HEK293 (cell line): ENCODE data around the gene HRG.

Experiments
- CTCF ChIA-PET: fragments of 350-600 bp; formaldehyde crosslinking; extraction: SDS; loops from one replicate; lab custom pipeline; 2021; ENCODE audit warnings: antibody characterized with exemption; lab: Yijun Ruan, JAX
- POLR2A ChIA-PET: fragments of 300-600 bp; formaldehyde crosslinking; extraction: SDS; loops from one replicate; lab custom pipeline; 2020; ENCODE audit warnings: antibody characterized with exemption, inconsistent platforms; lab: Yijun Ruan, JAX
- H3K27ac ChIP-seq: fragments of 200-500 bp; sonication (Bioruptor generic); 2 replicates; pipeline ENCODE4 v1.5.1; 2014; ENCODE audit warnings: low read depth, low read length, control low read depth, inconsistent platforms; ENCODE audit errors: extremely low read depth
- H3K36me3 ChIP-seq, 2 experiments: fragments of 200-500 bp in 1 of 2; sonication (Bioruptor generic) in 1 of 2; 1 replicate in 1 of 2; 2 replicates in 1 of 2; pipeline ENCODE4 v1.5.1; 2014 to 2017; ENCODE audit warnings: inconsistent platforms in 2 of 2, low read length in 2 of 2; ENCODE audit not compliant: control insufficient read depth in 2 of 2, insufficient read depth in 1 of 2
- H3K4me1 ChIP-seq: fragments of 200-500 bp; sonication (Bioruptor generic); 2 replicates; pipeline ENCODE4 v1.5.1; 2014; ENCODE audit warnings: mild to moderate bottlenecking, low read length, inconsistent platforms; ENCODE audit not compliant: control insufficient read depth, insufficient read depth
- H3K4me3 ChIP-seq: 2 replicates; pipeline ENCODE4 v1.5.1; 2011; ENCODE audit warnings: low read depth, mild to moderate bottlenecking, control low read depth, low read length, moderate library complexity
- H3K9me3 ChIP-seq: fragments of 200-500 bp; sonication (Bioruptor generic); 2 replicates; pipeline ENCODE4 v1.5.1; 2014; ENCODE audit warnings: low read depth, low read length, inconsistent platforms; ENCODE audit not compliant: control insufficient read depth, insufficient read depth
- REPIN1 ChIP-seq: fragments of 450-650 bp; formaldehyde crosslinking; IDR thresholded peaks from 2 replicates; pipeline ENCODE4 v1.5.1; 2017; ENCODE audit warnings: missing biosample characterization, missing genetic modification characterization, low read depth
- SP3 ChIP-seq: fragments of 450-650 bp; formaldehyde crosslinking; IDR thresholded peaks from 2 replicates; pipeline ENCODE4 v1.5.1; 2016; ENCODE audit warnings: missing biosample characterization, missing genetic modification characterization
- SP7 ChIP-seq: fragments of 450-650 bp; formaldehyde crosslinking; IDR thresholded peaks from 2 replicates; pipeline ENCODE4 v1.5.1; 2016; ENCODE audit warnings: missing biosample characterization, missing genetic modification characterization
- YY2 ChIP-seq: fragments of 450-650 bp; formaldehyde crosslinking; IDR thresholded peaks from 2 replicates; pipeline ENCODE4 v1.5.1; 2016; ENCODE audit warnings: missing biosample characterization, missing genetic modification characterization
- ZNF2 ChIP-seq: fragments of 450-650 bp; formaldehyde crosslinking; IDR thresholded peaks from 2 replicates; pipeline ENCODE4 v1.5.1; 2016; ENCODE audit warnings: missing biosample characterization, missing genetic modification characterization
- ZNF335 ChIP-seq: fragments of 450-650 bp; formaldehyde crosslinking; conservative IDR thresholded peaks from 2 replicates; pipeline ENCODE4 v1.5.1; 2016; ENCODE audit warnings: missing biosample characterization, missing genetic modification characterization
- ZNF366 ChIP-seq: fragments of 450-650 bp; formaldehyde crosslinking; conservative IDR thresholded peaks from 2 replicates; pipeline ENCODE4 v1.5.1; 2016; ENCODE audit warnings: missing biosample characterization, missing genetic modification characterization
- ZNF530 ChIP-seq: fragments of 450-650 bp; formaldehyde crosslinking; IDR thresholded peaks from 2 replicates; pipeline ENCODE4 v1.5.1; 2016; ENCODE audit warnings: low read depth, missing biosample characterization, missing genetic modification characterization
- ZNF561 ChIP-seq: fragments of 450-650 bp; IDR thresholded peaks from 2 replicates; pipeline ENCODE4 v1.5.1; 2018; ENCODE audit warnings: missing biosample characterization, missing genetic modification characterization, borderline replicate concordance
- ZNF621 ChIP-seq: fragments of 450-650 bp; formaldehyde crosslinking; IDR thresholded peaks from 2 replicates; pipeline ENCODE4 v1.5.1; 2017; ENCODE audit warnings: missing biosample characterization, missing genetic modification characterization
- TF ChIP-seq, protein P1 (sequence below): fragments of 450-650 bp; formaldehyde crosslinking; conservative IDR thresholded peaks from 2 replicates; pipeline ENCODE4 v1.5.1; 2016; ENCODE audit warnings: low read depth, missing biosample characterization, missing genetic modification characterization
- TF ChIP-seq, protein P2 (sequence below): fragments of 450-650 bp; formaldehyde crosslinking; IDR thresholded peaks from 2 replicates; pipeline ENCODE4 v1.5.0; 2017; ENCODE audit warnings: missing biosample characterization, missing genetic modification characterization, borderline replicate concordance

HRG gene

DNA sequence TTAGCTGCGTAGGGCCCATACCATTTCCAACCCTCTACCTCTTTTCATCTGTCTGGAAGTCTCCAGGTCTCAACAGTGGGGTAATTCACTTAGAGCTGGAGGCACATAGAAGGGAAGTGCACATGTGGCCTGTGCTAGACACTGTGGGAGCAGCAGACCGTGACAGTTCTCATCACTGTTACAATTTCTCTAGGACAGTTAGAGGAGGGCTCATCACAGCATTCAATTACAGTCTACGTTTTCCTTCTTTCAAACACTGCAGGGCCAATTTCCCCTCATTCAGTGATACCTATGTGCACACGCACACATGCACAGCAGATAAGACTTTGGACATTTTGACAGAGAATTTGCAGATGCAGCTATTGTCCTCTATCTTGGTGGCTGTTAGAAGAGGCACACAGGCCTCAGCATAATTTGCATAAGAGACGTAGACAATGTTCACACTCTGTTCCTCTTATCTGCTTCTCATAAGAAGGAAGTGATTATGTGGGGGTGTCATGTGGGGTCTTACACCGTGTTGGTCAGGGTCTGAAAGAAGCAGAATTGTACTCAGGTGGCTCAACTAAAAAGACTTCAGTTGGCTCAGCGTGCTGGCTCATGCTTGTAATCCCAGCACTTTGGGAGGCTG is 12.6 kb upstream of the HRG start (continued):
- TF ChIP-seq, protein P1, sequence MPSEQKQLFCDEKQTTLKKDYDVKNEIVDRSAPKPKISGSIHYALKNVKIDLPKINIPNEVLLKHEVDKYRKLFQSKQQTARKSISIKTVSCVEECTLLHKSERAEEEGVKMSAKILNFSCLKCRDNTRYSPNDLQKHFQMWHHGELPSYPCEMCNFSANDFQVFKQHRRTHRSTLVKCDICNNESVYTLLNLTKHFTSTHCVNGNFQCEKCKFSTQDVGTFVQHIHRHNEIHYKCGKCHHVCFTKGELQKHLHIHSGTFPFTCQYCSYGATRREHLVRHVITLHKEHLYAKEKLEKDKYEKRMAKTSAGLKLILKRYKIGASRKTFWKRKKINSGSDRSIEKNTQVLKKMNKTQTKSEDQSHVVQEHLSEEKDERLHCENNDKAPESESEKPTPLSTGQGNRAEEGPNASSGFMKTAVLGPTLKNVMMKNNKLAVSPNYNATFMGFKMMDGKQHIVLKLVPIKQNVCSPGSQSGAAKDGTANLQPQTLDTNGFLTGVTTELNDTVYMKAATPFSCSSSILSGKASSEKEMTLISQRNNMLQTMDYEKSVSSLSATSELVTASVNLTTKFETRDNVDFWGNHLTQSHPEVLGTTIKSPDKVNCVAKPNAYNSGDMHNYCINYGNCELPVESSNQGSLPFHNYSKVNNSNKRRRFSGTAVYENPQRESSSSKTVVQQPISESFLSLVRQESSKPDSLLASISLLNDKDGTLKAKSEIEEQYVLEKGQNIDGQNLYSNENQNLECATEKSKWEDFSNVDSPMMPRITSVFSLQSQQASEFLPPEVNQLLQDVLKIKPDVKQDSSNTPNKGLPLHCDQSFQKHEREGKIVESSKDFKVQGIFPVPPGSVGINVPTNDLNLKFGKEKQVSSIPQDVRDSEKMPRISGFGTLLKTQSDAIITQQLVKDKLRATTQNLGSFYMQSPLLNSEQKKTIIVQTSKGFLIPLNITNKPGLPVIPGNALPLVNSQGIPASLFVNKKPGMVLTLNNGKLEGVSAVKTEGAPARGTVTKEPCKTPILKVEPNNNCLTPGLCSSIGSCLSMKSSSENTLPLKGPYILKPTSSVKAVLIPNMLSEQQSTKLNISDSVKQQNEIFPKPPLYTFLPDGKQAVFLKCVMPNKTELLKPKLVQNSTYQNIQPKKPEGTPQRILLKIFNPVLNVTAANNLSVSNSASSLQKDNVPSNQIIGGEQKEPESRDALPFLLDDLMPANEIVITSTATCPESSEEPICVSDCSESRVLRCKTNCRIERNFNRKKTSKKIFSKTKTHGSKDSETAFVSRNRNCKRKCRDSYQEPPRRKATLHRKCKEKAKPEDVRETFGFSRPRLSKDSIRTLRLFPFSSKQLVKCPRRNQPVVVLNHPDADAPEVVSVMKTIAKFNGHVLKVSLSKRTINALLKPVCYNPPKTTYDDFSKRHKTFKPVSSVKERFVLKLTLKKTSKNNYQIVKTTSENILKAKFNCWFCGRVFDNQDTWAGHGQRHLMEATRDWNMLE (tag by site-specific recombination): no peak
- TF ChIP-seq REPIN1 (tag by site-specific recombination) (no peak), SP3 (tag by site-specific recombination) (no peak), ZNF561 (tag by site-specific recombination) (no peak), ZNF2 (no peak)
- TF ChIP-seq, protein P2, sequence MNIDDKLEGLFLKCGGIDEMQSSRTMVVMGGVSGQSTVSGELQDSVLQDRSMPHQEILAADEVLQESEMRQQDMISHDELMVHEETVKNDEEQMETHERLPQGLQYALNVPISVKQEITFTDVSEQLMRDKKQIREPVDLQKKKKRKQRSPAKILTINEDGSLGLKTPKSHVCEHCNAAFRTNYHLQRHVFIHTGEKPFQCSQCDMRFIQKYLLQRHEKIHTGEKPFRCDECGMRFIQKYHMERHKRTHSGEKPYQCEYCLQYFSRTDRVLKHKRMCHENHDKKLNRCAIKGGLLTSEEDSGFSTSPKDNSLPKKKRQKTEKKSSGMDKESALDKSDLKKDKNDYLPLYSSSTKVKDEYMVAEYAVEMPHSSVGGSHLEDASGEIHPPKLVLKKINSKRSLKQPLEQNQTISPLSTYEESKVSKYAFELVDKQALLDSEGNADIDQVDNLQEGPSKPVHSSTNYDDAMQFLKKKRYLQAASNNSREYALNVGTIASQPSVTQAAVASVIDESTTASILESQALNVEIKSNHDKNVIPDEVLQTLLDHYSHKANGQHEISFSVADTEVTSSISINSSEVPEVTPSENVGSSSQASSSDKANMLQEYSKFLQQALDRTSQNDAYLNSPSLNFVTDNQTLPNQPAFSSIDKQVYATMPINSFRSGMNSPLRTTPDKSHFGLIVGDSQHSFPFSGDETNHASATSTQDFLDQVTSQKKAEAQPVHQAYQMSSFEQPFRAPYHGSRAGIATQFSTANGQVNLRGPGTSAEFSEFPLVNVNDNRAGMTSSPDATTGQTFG (tag by site-specific recombination): no peak

DNA sequence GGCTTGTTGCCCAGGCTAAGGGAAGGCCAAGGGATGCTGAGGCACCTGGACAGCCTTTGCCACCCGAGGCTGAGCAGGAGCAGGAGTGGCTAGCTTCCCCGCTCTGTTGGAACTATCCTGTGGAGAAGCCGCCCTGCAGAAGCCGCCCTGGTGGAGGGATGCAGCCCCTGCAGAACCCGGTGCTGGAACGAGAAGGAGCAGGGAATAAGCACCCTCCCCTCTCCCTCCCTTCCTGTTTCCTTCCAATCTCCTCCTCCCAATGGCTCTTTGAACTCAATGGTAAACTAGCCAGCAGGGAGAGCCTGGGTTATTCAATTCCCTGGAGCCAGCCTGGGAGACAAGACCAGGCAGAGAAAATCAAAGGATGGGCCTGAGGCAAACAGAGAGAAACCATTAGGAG is 11.8 kb upstream of the HRG start:
- Histone ChIP-seq H3K4me3 (no peak overlapping the region), H3K36me3 (no peaks in the 10 kb centered on the region), H3K9me3 (no peaks in the 10 kb centered on the region), H3K4me1 (no peaks in the 10 kb centered on the region), H3K27ac (no peak overlapping the region)
- ChIA-PET CTCF (interaction anchor here (0.7 to 1.3 kb wide), 3 partner anchors 16 to 84 kb away, joined by 3 to 4 read pairs (median 4); no protein-coding TSS in a partner anchor), POLR2A (no interaction called here)
- TF ChIP-seq ZNF530 (tag by site-specific recombination) (no peak), SP7 (tag by site-specific recombination) (no peak), ZNF366 (tag by site-specific recombination) (no peak), ZNF335 (tag by site-specific recombination) (no peak)

DNA sequence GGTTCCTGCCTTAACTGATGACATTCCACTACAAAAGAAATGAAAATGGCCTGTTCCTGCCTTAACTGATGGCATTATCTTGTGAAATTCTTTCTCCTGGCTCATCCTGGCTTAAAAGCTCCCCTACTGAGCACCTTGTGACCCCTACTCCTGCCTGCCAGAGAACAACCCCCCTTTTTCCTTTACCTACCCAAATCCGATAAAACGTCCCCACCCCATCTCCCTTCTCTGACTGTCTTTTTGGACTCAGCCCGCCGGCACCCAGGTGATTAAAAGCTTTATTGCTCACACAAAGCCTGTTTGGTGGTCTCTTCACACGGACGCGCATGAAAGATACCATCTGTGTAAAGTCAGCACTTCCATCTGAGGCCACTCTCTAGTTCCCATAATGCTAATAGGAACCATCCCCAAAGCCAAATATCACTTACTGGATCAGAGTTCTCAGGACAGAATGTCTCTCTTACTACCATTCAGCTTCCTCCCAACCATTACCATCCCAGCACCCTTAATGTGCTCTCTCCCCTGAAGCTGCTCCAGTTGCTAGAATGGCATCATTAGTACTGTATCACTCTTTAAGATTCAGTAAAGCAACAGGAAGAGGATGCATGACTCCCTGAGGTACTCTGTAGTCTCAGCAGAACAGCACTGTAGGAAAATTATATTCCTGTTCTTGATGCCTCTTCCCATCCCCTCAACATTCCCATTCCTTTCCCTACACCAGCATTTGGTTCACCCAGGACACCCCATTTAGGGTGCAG is 2.3 kb upstream of the HRG start:
- no peaks in the 10 kb centered on the region for H3K9me3 ChIP-seq
- no peaks in the 10 kb centered on the region for H3K36me3 ChIP-seq
- ChIA-PET CTCF (no interaction called here), POLR2A (no interaction called here)
- no peaks in the 10 kb centered on the region for H3K4me1 ChIP-seq
- H3K27ac ChIP-seq: no peak overlapping the region
- TF ChIP-seq YY2 (tag by site-specific recombination): no peak
- TF ChIP-seq ZNF621: no peak
- TF ChIP-seq, all 188 proteins: peak for 0
- no peak overlapping the region for H3K4me3 ChIP-seq
